KG1 (cell line): Measurements from ENCODE around the gene PSG3.
"Not testable (repeated sequence)": the region's sequence is repeated elsewhere in the genome, so short reads cannot be mapped to it uniquely, and the experiment has no call there.

Experiments
- DNase-seq: peaks from one replicate; lab custom pipeline; 2025; lab: John Stamatoyannopoulos, UW

PSG3 gene

DNA sequence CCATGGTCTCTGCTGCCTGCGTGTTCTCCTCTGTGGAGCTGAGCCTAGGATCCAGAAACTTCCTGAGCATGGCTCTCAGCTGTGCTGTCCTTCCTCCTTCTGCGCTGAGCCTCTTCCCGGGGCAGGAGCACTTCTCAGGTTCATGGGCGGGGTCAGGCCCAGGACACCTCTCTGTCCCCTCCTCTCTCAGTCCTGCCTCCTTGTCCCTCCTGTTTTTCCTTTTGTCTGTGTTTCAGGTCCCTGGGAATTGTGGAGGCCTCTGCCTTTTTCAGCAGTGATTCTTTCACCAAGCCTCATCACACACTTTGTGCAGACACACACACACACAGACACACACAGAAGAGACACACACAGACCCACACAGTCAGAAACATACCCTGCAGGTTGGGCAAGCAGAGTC, at the start of gene PSG3:
PSG3 (minus strand) TSS at position 101 of the 400 bp plus-strand sequence; CDS start at position 4, 97 bp downstream.
- not testable (repeated sequence) for DNase-seq

DNA sequence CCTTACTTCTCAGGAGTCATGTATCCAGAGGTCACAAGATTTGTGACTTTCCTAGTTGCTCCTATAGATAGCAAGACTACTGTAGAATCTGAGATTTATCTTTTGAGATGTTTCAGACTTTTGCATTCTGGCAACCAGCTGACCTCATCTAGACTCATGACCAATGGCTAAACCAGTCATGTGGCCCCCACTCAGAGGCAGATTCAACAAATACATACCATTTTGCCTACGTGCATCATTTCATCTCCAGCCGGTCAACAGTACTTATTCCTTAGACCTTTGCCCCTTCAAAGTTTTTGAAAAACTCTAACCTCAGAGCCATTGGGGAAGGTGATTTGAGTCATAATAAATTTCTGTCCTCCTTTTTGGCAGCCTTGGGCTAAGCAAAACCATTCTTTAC, 48.5 kb upstream of the PSG3 start:
- not testable (repeated sequence) for DNase-seq

DNA sequence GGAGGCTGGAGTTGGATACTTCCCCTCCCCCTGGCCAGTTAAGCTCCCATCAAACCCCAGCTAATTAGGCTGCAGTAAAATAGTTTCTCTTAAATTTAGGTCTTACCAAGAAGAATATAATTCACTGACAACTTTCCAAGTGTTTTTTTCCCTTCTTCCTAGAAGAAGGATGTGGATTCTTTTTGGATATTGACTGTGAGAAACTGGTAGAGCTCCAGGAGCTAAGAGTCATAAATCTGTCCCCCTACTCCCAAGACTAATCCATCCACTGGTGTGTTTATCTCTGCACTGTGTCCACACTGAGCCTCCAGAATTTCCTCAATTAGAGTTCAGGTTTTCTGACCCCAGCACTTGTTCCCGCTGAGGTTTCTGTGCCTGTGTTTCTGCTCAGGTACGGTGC, 47.5 kb upstream of the PSG3 start:
- DNase-seq: not testable (repeated sequence)

DNA sequence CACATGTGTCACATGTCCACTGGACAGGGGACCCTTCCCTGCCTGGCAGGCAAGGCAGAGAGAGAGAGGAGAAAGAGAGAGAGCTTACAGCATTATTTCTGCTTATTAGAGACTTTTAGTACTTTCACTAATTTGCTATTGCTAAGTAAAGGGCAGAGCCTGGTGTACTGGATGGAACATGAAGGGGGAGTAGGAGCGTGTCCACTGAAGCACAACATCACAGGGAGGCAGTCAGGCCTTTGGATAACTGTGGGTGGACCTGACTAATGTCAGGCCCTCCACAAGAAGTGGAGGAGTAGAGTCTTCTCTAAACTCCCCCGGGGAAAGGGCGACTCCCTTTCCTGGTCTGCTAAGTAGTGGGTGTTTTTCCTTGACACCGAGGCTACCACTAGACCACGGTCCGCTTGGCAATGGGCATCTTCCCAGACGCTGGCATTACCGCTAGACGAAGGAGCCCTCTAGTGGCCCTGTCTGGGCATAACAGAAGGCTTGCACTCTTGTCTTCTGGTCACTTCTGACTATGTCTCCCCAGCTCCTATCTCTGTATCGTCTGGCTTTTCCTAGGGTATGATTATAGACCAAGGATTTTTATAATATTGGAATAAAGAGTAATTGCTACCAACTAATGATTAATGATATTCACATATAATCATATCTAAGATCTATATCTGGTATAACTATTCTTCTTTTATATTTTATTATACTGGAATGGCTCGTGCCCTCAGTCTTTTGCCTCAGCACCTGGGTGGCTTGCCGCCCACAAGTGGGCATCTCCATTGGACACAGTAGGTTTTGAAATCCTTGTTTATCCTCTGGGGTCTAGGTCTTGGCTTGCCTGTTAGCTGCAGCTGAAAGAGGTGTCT, 36.7 kb upstream of the PSG3 start:
- peak; percentile 7 for DNase-seq

DNA sequence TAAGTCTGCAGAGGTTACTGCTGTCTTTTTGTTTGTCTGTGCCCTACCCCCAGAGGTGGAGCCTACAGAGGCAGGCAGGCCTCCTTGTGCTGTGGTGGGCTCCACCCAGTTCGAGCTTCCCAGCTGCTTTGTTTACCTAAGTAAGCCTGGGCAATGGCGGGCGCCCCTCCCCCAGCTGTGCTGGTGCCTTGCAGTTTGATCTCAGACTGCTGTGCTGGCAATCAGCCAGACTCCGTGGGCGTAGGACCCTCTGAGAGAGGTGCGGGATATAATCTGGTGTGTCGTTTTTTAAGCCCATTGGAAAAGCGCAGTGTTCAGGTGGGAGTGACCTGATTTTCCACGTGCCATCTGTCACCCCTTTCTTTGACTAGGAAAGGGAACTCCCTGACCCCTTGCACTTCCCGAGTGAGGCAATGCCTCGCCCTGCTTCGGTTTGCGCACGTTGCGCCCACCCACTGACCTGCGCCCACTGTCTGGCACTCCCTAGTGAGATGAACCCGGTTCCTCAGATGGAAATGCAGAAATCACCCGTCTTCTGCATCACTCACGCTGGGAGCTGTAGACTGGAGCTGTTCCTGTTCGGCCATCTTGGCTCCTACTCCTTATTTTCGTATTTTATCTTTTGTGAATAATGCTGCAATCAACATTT, 34.4 kb upstream of the PSG3 start:
- DNase-seq: not testable (repeated sequence)

DNA sequence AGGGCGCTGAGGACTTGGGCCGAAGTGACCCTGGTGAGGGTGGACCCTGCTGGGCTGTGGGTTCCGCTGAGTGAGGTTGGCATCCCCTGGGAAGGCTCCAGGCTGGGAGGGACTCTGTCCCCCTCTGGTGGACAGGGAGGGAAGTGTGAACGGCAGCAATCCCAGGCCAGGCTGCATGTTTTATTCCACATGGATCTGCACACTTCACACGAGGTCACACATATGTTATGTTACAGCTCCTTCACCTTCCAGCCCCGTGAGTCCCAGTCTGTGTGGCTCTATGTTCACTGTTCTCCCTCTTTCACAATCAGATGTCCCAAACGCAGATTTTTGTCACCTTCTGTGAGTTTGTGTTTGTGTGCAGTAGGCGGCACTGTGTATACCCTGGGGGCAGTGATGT, 27.0 kb upstream of the PSG3 start:
- not testable (repeated sequence) for DNase-seq

DNA sequence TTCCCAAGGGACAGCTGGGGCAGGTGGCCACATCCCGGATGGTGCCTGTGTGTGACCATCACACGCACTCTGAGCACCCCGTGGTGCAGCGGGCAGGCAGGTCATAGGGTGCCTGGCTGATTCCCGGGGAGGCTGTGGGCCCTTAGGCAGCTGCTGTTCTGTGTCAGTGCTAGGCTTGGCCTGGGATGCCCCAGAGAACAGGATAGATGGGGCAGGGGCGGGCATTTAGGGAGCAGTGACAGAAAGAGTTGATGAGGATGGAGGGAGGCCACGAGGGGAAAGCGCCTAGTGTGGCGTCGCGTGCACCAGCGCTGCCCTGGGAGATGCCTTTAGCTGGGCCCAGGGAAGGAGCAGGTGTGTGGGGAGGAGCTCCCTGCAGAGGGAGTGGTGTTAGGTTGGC, 26.6 kb upstream of the PSG3 start:
- DNase-seq: not testable (repeated sequence)

DNA sequence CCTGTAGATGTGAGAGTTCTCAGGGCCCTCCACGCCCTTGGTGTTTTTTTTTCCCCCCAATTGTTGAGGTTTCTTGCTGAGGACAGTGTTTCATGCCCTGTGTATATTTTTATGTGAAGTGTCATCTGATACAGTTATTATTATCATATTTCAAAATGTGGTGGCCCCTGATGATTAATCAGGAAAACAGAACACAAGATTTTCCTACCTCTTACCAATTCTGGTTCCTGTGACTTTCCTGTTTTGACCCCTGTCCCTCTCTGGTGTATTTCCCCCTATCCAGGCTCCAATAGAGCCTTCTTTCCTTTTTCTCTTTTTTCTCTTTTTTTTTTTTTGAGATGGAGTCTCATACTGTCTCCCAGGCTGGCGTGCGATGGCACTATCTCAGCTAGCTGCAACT, 24.6 kb upstream of the PSG3 start:
- no peak for DNase-seq

DNA sequence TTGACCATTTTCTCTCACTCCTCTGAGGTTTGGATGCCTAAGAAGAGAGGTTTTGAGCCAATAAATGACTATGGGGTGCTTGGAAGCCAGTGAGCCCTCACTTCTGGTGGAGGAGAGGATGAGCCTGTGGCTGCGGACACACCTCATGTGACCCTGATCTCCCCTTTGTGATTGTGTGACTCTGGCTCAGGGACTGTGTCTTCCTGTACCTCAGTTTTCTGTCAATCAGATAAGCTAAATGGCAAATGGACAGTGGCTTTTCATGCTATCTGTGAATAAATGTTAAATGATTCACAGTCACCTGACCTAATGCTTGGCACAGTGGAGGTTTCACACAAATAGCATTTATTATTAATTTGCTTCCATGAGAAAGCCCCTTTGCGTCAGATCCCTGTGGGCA, 22.5 kb upstream of the PSG3 start:
- no peak for DNase-seq

DNA sequence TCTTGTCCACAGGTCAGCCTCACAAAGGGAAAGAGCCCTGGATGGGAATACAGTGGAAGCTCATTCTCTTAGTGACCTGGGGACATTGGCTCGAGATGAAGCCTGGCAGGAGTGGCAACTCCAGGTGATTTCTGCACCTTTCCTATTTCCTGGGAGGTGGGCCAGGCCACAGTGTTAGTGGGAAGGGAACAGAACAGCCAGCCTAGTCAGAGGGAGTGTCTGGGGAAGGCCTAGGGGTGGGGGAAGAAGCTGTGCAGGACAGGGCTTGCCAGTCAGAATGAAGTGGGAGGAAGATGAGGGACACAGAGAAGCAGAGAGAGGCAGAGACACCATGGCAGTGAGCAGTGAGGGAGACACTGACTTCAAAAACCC, 21.6 kb upstream of the PSG3 start:
- DNase-seq: not testable (repeated sequence)

DNA sequence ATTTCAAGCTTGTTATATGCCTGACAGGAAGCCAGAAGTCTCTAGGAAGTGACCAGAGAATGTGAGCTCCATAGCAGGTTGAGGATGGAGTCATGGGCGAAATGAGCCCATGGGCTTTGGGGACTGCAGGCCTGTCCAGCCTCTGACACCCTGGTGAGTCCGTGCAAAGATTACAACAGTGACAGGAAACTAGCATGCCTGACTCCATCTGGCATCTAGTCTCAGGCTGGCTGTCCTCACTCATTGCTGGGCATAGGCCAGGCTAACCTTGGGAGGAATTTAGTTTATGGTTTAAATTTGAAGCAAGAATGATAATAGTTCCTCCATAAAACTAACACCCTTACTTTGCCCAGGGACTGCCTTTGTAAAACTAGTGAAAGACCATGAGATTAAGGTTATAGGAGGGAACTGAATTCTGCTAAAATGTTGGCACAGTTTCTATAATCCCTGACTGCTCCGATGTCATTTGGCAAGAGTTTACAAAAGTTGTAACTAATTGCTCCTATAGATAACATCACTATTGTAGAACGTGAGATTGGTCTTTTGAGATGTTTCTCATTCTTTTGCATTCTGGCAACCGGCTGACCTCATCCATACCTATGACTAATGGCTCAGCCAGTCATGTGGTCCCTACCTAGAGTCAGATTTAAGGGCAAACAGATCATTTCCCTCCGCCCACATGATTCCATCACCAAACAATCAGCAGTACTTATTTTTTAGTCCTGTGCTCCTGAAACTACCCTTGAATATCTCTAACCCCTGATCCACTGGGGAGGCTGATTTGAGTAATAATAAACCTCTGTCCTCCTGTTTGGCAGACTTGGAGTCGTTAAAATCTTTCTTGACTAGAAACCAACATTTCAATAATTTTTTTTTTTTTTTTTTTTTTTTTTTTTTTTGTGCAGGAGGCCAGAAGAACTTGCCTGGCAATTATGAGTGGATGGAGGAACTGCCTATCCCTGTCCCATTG, 21.0 kb upstream of the PSG3 start:
- DNase-seq: not testable (repeated sequence)

DNA sequence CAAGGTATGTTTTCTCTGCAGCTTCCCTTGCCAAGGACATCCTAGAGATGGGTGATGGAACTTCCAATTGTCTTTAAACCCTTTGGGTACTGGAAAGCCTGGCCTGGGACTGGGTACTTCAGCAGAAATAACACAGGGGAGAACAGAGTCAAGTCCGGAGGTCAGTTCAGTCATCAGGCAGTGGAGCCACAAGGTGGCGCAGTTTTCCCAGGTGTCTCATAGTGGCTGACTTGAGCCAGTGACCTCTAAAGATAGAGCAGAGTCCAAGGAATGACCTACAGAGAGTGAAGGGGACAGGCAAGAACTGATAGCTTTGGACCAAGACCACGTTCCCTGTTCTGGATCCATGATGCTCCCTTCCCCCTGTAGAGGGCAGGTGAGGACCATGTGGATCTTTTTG, 18.4 kb upstream of the PSG3 start:
- DNase-seq: not testable (repeated sequence)

DNA sequence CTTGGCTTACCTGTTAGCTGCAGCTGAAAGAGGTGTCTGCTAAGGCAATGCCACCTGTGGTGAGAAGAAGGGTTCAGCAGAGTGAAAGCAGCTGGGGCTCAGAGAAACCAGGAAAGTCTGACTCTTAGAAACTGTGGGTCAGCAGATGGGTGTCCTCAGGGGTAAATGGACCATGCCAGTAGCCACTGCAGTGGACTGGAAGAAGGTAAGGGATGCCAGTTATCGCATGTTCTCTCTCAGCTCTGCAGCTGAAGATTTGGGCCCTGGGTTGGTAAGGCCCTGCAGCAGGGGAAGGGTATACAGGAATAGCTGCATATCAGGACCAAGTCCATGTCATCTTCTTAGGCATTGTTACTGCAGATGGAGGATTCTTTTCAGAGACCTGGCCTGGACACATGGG, 12.0 kb upstream of the PSG3 start:
- DNase-seq: not testable (repeated sequence)

DNA sequence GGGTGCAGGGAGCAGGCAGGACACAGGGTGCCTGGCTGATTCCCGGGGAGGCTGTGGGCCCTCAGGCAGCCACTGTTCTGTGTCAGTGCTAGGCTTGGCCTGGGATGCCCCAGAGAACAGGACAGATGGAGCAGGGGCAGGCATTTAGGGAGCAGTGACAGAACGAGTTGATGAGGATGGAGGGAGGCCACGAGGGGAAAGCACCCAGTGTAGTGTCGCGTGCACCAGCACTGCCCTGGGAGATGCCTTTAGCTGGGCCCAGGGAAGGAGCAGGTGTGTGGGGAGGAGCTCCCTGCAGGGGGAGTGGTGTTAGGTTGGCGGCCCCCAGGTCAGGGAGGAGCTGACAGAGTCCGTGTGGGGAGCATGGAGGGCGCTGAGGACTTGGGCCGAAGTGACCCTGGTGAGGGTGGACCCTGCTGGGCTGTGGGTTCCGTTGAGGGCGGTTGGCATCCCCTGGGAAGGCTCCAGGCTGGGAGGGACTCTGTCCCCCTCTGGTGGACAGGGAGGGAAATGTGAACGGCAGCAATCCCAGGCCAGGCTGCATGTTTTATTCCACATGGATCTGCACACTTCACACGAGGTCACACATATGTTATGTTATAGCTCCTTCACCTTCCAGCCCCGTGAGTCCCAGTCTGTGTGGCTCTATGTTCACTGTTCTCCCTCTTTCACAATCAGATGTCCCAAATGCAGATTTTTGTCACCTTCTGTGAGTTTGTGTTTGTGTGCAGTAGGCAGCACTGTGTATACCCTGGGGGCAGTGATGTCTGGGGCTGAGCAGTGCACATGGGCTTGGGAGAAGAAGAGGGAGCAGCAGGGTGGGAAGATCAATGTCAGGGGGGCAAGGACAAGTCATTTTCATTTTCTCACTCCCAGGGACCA, 1.7 kb upstream of the PSG3 start:
- DNase-seq: not testable (repeated sequence)

DNA sequence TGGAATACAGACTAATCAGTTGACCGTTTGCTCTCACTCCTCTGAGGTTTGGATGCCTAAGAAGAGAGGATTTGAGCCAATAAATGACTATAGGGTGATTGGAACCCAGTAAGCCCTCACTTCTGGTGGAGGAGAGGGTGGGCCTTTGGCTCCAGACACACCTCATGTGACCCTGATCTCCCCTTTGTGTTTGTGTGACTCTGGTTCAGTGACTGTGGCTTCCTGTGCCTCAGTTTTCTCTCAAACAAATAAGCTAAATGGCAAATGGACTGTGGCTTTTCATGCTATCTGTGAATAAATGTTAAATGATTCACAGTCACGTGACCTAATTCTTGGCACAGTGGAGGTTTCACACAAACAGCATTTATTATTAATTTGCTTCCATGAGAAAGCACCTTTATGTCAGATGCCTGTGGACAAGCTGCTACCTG, 2.7 kb downstream of the PSG3 start:
- not testable (repeated sequence) for DNase-seq

DNA sequence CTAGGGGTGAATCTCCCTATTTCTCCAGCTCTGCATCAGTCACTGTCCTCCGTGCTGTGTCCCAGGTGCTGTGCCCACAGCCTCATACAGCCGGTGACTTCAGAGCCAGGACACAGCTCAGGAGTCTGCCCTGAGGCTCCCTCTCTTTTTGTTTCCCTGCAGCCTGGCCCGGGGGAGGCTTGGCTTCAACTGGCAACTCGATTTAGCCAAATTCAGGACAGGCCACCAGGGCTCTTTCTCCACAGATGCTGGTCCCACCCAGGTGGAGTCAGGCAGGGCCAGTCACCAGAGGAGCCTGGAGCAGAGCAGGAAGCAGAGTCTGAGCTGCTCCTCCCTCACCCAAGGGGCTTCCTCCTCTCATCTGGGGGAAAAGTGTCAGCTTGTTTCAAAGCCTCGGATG, 11.9 kb downstream of the PSG3 start:
- not testable (repeated sequence) for DNase-seq

DNA sequence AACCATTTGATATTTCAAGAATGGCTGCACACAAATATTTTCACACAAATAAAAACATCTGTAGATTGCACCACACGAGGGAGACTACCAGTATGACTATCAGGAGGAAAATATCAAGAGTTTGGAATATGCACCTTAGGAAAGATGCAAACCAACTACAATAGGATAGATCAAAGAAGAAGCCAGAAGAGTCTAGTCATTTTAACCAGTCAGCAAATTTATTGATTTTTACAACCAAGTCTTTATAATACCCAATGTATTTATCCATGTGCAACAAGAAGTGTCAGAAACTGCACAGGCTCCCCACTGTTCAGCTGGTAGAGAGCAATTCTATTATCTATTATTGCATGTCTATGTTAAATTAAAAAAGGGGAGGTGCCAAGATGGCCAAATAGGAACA, 26.3 kb downstream of the PSG3 start:
- DNase-seq: not testable (repeated sequence)

DNA sequence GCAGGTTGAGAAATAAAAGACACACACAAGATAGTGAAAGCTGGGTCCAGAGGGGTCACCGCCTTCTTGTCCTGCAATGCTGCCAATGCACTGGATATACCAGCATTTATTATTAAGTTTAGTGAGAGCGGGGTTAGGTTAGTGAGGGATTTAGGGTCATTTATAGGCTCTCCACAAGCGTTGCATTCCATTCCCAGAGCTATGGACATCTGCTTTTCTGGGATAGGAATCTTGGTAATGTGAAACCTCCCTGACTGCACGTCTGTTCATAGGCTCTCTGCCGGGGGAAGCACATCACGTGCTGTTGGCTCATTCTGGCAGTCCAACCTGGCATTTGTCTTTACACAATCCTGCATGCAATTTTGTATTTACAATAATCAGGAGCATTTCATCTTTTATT, 27.5 kb downstream of the PSG3 start:
- not testable (repeated sequence) for DNase-seq

DNA sequence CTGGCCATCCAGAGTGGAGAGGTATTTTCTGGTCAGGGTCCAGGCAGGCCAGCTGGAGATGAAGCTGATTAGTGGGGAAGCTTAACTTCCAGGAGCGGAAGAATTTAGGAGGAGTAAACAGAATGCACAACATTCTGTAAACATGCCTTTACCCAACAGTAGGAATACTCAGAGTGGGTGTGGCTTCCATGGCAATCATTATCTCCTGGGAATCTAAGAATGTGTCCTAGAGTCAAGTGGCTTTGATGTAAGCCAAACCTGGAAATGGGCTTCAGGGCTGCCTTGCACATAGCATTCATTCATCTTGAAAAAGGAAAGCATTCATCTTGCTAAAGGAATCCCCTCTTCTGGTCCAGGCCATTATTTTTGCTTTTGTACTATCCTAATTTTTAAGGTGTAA, 29.3 kb downstream of the PSG3 start:
- DNase-seq: not testable (repeated sequence)

DNA sequence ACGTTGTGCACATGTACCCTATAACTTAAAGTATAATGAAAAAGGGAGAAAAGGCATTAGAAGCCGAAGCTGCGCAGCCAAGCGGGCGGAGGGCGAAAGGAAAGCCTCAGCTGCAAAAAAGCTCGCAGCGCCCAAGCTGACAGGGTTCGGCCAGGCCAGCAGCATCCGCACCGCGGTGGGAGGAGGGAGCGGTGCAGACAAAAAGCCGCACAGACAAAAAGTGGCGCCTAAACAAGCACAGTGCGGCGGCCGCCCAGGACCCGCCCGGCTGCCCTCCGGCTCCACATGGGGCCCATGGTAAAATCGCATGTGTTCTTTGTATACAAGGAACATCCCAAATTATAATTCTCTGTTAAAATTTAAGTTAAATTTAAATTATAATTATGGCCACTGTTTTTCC, 42.4 kb downstream of the PSG3 start:
- no peak for DNase-seq
